GM23338 (cell line): ENCODE data around the gene EMC9.

Experiments
- CREB1 ChIP-seq: fragments of 250-450 bp; sonication (Bioruptor Pico); IDR thresholded peaks from 2 replicates; pipeline ENCODE4 v1.5.0; 2020; ENCODE audit warnings: low read depth, mild to moderate bottlenecking, moderate library complexity
- EZH2 ChIP-seq: fragments of 200-600 bp; sonication (generic); IDR thresholded peaks from one replicate; pipeline ENCODE4 v1.8.0; 2017; ENCODE audit warnings: antibody characterized with exemption, mild to moderate bottlenecking, low read depth; ENCODE audit not compliant: unreplicated experiment
- EZH2phosphoT487 ChIP-seq: fragments of 200-600 bp; sonication (generic); IDR thresholded peaks from one replicate; pipeline ENCODE4 v1.8.1; 2018; ENCODE audit warnings: antibody characterized with exemption; ENCODE audit not compliant: unreplicated experiment
- JUNB ChIP-seq: IDR thresholded peaks from one replicate; pipeline ENCODE4 v1.6.1; 2016; ENCODE audit warnings: antibody characterized with exemption; ENCODE audit not compliant: unreplicated experiment
- NANOG ChIP-seq: IDR thresholded peaks from 2 replicates; pipeline ENCODE4 v1.6.1; 2016; ENCODE audit warnings: antibody characterized with exemption, borderline replicate concordance
- POLR2AphosphoS5 ChIP-seq: IDR thresholded peaks from 2 replicates; pipeline ENCODE4 v1.6.1; 2016; ENCODE audit warnings: antibody characterized with exemption, low read depth
- ZNF114 ChIP-seq: fragments of 250-450 bp; sonication (Bioruptor Pico); IDR thresholded peaks from 2 replicates; pipeline ENCODE4 v1.5.0; 2020; ENCODE audit warnings: mild to moderate bottlenecking, moderate library complexity
- TF ChIP-seq, protein P1 (sequence below), 2 experiments: fragments of 200-600 bp in 1 of 2; sonication (generic) in 1 of 2; conservative IDR thresholded peaks; 2 replicates each; pipeline versions ENCODE4 v1.5.1 to v1.6.1; 2016 to 2017; ENCODE audit warnings: antibody characterized with exemption in 2 of 2, low read depth in 2 of 2, mild to moderate bottlenecking in 2 of 2, moderate library complexity in 1 of 2
- TF ChIP-seq, protein P2 (sequence below): IDR thresholded peaks from 2 replicates; pipeline ENCODE4 v1.6.1; 2016; ENCODE audit warnings: antibody characterized with exemption

DNA sequence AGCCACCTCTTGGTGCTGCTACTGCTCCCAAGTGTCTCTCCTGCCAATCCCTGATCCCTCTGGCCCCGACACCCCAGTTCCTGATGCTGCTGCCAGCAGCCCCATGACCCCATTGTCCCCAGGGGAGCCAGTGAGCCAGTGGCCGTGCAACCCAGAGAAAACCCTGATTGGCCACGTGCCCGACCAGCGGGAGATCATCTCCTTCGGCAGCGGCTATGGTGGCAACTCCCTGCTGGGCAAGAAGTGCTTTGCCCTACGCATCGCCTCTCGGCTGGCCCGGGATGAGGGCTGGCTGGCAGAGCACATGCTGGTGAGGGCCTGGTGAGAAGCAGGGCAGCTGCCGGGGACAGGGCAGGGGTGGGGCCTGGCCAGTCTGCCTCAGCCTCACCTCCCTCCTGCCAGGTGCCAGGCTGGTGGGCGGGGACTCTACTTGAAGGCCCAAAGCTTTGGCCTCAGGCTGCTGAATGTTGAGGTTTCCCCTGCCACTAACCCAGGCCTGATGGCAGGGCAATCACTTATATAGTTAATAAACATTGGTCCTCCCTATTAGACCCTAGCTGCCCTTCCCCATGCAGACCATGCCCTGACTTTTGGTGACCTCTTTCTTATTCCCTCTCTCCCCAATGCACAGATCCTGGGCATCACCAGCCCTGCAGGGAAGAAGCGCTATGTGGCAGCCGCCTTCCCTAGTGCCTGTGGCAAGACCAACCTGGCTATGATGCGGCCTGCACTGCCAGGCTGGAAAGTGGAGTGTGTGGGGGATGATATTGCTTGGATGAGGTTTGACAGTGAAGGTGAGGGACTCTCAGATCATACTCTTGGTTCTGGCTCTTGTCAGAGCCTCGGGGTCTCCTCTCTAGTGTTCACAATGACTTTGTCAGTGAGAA is 42.2 kb downstream of the EMC9 start:
- TF ChIP-seq, protein P1, sequence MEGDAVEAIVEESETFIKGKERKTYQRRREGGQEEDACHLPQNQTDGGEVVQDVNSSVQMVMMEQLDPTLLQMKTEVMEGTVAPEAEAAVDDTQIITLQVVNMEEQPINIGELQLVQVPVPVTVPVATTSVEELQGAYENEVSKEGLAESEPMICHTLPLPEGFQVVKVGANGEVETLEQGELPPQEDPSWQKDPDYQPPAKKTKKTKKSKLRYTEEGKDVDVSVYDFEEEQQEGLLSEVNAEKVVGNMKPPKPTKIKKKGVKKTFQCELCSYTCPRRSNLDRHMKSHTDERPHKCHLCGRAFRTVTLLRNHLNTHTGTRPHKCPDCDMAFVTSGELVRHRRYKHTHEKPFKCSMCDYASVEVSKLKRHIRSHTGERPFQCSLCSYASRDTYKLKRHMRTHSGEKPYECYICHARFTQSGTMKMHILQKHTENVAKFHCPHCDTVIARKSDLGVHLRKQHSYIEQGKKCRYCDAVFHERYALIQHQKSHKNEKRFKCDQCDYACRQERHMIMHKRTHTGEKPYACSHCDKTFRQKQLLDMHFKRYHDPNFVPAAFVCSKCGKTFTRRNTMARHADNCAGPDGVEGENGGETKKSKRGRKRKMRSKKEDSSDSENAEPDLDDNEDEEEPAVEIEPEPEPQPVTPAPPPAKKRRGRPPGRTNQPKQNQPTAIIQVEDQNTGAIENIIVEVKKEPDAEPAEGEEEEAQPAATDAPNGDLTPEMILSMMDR (conservative IDR thresholded peaks at IDR 0.05; ENCODE audit: low read depth in 2 of 2): no peak
- TF ChIP-seq POLR2AphosphoS5 (no peak; the same call in 1 of the 2 replicates), EZH2 (no peak), ZNF114 (no peak), CREB1 (CRISPR knock-in tag) (no peak), JUNB (no peak), NANOG (no peak), EZH2phosphoT487 (no peak)
- TF ChIP-seq, protein P2, sequence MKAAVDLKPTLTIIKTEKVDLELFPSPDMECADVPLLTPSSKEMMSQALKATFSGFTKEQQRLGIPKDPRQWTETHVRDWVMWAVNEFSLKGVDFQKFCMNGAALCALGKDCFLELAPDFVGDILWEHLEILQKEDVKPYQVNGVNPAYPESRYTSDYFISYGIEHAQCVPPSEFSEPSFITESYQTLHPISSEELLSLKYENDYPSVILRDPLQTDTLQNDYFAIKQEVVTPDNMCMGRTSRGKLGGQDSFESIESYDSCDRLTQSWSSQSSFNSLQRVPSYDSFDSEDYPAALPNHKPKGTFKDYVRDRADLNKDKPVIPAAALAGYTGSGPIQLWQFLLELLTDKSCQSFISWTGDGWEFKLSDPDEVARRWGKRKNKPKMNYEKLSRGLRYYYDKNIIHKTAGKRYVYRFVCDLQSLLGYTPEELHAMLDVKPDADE: no peak
